A204.1 (cell line): ENCODE measurements around the gene MAN1C1.

Experiments used
- FAIRE-seq: peaks from 2 replicates; lab custom pipeline; 2012; peaks lifted over from hg19 to GRCh38; lab: Jason Lieb, UNC

The MAN1C1 gene

GRCh38 chr1:25742316-25742715 is 125.7 kb downstream of the MAN1C1 start:
- no peak for FAIRE-seq

DNA sequence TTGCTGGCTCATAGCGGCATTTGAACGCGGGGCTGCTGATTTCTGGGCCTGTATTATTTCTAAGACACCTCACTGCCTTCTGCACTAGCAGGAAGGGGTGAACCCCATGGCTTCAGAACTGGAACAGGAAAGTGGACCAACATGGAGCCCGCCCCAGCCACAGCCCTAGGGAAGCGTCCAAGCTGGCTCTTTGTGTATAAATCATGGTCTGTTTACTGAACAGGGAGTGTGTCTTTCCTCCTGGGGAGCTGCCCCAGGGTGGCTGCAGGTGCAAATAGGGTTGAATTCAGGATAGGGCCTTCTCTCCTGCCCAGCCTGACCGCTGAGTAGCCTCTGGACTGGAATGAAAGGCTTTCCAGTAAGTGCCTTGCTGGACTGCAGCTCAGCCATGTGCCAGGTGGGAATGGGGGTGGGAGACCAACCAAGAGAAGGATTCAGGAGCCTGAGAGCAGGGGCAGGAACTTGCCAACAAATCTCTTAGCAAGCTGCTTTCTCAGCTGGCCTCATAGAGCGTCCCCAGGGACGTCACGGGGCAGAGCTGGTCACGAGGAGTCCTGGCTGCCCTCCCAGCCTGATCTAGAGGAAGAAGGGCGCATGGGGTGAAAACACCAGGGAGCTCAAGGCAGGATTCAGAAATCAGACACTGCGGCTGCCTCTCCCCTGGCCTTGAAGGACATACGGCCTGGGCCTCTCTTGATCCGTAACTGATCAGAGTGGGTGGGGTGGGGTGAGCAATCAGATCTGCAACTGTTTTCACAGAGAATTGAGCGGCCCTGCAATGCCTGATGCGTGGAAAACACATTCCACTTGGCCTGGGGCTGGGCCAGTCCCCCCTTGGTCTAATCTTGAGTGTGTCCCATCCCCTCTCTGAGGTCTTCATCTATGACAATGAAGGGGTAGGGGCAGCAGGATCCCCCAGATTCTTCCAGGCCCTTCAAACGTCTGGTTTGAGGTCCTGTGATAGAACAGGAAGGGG is 126.9 kb downstream of the MAN1C1 start:
- FAIRE-seq, result no peak

DNA sequence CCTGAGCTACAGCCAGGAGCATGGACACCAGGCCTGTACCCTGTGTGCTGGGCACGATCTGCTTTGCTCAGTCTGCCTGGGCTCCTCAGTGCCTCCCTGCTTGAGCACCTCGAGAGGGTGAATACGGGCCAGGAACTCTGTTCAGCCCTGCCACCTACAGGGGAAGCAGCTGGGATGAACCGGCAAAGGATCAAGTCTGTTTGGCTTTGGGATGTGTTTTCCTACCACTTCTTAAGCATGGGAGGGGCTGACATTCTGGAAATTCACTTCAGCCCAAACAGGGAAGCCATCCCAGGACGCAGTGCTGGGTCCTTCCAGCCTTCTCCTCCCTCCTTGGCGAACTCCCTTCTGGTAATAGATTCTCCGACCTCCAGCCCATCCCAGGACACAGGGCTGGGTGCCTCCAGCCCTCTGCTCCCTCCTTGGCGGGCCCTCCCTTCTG is 127.6 kb downstream of the MAN1C1 start:
- FAIRE-seq, result no peak

DNA sequence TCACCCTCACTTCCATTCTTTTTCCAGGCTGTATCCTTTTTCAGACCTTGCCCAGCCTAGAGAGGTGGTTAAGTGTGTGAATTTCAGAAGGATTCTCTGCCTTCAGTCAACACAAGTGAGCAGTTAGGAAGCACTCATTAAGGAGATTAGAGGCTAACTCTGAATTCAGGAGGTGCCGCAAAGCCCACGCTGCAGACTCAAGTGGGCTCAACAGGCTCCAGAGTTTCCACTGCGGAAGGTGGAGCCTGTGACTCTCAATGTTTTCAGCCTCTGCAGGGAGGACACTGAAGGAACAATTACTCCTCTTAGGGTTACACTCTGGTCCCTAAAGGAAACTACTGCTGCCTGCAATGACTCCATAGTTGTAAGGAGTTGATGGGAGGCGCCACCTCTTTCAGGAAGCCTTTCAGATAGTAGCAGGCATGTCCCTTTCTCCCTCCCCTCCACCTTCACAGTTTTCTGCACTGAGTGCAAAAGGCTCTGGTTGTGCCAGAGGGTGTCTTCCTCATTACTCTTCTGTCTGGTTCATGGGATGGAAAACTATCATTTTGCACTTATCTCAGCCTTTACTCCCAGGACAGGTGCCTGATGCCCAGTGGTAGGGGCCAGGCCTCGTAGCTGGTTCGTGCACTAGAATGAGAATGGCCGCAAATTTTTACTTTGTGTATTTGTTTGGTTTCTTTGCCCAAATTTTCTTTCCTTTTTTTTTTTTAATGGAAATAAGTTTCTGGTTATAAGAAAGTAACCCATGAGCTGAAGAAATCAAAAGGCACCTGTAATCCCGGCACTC is 128.2 kb downstream of the MAN1C1 start:
- FAIRE-seq, result no peak

DNA sequence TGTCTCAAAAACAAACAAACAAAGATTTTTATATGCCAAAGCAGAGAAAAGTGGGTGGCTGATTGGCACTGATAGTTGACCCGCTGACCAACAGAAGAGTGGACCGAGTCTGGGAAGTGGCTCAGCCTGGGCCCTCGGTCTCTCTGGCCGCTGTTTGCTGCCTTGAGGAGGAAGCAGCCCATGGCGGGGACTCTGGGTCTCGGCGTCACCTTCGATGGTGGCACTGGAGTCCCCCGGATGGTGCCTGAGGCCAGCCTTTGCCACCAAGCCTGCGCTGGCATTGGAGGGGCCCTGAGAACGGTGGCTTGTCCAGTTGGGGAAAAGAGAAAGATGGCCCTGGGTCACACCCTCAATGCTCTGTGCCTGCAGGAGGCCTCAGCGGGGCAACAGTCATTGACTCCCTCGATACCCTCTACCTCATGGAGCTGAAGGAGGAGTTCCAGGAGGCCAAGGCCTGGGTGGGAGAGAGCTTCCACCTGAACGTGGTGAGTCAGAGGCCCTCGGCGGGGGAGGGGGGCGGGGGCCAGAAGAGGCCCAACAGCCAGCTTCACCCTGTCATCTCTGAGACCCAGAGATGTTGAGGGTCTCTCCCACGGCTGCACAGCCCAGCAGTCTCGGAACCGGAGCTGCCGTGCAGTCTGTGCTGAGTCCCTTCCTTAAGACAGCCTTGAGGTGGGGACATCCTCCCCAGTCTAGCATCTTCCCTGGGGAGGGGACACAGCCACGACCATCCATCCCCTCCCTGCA is 129.9 kb downstream of the MAN1C1 start:
- no peak for FAIRE-seq

DNA sequence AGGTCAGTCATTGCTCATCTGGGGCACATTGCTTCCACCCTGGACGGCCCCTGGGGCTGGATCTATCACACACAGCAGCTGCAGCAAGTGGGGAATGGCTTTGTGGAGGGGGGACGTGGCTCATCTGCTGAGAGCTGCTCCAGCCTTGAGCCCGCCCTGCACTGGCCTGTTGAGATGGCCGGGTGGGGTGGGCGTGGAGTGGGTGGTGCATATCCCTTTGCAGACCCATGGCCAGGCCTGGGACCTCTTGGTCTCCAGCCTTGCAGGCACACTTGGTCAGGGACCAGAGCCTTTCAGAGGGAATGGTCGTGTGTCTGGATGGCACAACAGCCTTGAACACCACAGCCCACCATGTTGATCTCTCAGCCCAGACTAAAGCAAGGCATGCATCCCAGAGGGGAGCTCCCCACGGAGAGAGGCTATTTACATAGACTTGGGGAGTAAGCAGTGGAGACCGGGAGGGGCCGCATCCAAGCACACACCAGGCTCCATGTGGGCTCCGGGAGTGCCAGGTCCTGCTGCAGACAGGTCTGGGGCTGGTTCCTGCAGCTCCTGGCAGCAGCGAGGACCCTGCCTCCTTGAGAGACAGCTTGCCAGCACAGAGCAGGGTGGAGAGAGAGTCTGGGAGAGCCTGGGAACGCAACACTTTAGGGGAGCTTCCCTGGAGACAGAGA is 130.6 kb downstream of the MAN1C1 start:
- no peak for FAIRE-seq

DNA sequence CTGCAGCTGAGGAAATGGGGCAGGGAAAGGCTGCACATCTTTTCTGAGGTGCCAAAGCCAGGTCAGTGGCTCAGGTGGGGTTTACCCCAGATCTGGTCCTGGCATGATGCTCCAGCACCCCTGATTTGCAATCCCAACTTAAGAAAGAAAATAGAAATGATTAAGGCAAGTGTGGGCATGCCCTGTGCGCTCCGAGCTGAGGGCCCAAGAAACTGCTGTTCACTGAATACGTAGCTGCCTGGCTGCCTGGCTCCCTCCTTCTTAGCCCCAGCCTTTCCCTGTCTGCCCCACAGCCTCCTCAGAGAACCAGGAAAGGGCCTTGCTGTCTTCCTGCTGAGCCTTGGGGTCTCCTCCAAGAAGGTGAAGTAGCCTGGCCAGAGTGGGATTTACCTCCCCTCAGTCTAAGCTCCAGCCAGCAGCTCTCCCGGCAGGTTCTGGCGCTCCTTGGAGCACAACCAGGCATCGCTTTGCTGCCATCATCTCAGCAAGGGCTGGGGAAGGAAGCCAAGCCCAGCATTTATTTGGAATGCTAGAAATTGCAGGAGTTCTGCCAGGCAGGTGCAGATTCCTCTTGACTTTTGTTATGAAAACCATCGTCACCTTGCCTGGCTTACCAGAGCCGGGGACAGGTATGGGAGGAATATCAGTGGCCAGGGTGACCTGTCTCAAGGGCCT is 132.1 kb downstream of the MAN1C1 start:
- no peak for FAIRE-seq

DNA sequence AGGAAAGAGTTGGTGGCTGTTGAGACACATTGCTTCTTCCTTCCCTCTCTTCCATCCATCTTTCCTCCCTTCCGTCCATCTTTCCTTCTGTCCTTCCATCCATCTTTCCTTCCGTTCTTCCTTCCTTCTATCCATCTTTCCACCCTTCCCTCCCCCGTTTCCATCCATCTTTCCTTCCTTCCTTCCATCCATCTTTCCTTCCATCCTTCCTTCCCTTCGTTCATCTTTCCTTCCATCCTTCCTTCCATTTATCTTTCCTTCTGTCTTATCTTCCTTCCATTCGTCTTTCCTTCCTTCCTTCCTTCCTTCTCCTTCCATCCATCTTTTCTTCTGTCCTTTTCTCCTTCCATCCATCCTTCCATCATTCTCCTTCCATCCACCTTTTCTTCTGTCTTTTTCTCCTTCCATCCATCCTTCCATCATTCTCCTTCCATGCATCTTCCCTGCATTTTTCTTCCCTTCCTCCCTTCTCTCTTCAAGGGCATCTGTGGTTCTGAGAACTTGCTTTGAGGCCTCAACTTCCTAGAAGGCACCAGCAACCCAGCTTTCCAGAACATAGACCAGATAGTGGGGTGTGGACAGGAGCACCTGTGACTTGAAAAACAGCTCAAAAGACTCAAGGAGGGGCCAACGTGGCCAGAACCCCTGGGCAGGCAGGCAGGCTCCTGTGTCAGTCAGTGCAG is 134.5 kb downstream of the MAN1C1 start:
- FAIRE-seq, result no peak

DNA sequence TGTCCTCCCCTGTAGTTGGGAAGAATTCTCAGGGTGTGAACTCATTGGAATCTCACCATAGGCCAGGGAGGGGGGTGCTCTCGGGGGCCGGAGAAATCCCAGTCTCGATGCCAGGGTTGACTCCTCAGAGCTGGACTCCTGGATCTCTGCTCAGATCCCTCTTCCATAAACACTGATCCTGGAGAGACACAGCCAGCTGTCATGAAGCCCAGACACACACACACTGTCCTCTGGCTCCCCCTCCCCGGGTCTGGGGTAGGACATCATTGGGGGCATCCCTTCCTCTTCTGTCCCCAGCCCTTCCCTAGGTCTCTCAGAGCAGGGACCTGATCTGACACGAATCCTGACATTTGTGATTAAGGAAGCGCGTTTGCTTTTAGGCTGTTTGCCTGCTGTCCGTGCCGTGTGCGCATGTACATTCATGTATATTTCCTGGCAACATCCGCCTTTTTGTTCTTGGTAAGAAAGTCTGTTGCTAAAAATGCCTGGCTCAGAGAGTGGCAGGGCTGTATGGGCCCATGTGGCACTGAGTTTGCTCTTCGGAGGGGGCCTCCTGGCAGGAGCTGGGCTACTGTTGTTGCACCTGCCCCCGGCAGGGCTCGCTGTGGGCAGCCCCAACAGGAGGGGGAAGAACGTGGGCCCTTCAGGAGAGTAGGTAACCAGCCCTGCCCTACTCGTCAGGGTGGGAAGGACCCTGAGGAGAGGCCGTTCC is 138.0 kb downstream of the MAN1C1 start:
- FAIRE-seq, result no peak

- FAIRE-seq, result no peak
Measured at GRCh38 chr1:25755475-25756125, 139.0 kb downstream of the MAN1C1 start.

GRCh38 chr1:25756215-25756614 is 139.6 kb downstream of the MAN1C1 start:
- FAIRE-seq, result no peak

- FAIRE-seq, result no peak
Measured at GRCh38 chr1:25757151-25757845, 140.7 kb downstream of the MAN1C1 start.

DNA sequence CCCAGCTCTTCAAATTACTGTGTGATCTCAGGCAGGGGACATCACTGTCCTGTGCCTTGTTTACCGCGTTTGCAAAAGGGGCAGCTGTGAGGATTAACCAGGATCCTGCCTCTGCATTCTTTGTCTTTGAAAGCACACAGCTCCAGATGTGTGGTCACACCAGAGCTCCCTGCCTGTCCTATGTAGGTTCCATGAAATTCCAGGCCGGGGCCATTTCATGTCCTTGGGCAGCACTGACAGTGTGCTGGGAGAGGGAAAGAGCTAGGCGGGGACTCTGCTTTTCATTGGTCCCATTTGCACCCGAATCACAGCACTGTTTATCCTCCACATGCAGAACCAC is 141.2 kb downstream of the MAN1C1 start:
- no peak for FAIRE-seq

DNA sequence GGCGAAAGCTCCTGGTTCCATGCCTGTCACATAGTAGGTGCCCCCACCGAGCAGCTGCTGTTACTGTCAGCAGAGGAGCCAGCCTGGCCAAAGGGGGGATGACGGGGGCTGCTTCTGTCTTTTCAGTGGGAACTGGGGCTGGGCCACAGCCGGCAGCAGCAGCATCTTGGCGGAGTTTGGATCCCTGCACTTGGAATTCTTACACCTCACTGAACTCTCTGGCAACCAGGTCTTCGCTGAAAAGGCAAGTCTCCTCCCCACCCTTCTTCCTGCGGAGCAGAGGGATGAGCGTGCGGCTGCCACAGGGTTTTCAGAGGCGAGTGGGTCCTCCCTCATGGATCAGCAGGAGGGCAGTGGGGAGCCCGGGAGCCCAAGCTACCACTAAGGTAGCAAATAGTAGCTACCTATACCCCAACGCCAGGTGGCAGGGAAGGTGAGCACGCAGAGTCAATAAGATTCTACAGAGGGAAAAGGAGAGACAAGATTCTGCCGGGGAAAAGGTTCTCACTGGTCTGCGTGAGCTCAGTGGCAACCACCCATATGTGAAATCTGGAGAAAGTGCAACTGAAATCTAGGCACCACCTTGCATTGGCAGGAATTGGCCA is 142.0 kb downstream of the MAN1C1 start:
- FAIRE-seq, result no peak

DNA sequence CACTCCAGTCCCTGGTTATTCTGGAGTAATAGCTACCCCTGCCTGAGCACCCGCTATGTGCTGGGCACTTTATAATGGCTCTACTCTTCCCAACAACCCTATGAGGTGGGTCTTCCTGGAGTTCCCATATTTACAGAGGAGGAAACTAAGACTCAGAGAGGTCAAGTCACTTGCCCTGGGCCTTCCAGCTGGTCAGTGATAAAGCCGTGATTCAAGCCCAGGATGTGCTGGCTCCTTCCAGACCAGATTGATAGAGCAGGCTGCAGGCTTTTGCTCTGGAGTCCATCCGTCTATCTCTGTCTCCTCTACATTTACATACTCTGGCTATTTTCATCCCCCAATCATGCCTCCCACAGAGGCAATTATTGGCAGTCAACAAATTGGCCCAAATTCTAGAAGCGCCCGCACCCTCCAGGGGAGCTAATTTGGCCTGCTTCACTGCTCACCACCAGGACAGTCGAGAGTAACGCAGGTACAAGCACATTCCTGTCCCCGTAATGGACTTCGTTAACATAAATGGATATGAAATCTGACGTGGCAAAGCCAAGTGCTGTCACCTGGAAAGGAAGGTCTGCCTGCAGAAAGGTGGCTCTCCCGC is 143.6 kb downstream of the MAN1C1 start:
- FAIRE-seq, result no peak

- no peak for FAIRE-seq
Measured at GRCh38 chr1:25760871-25761270, 144.3 kb downstream of the MAN1C1 start.

GRCh38 chr1:25763493-25763892 is 146.9 kb downstream of the MAN1C1 start:
- FAIRE-seq, result no peak
